Activated naive CD4-positive, alpha-beta T cell (primary cell): ENCODE results near the gene HAO2.

Experiments
- DNase-seq, 4 experiments: peaks; one replicate each; lab custom pipeline; 2025; lab: John Stamatoyannopoulos, UW

Gene HAO2

GRCh38 chr1:119380983-119381662, 12.5 kb downstream of the HAO2 start:
- no peak for DNase-seq

GRCh38 chr1:119384591-119384990, 16.0 kb downstream of the HAO2 start:
- DNase-seq: no peak

GRCh38 chr1:119385650-119386049, 17.1 kb downstream of the HAO2 start:
- DNase-seq: no peak

GRCh38 chr1:119387858-119388257, 19.3 kb downstream of the HAO2 start:
- no peak for DNase-seq

- no peak for DNase-seq
Observed at GRCh38 chr1:119388450-119388849, 19.9 kb downstream of the HAO2 start.

- DNase-seq: no peak
Observed at GRCh38 chr1:119390526-119390925, 21.9 kb downstream of the HAO2 start.

GRCh38 chr1:119391749-119392148, 23.2 kb downstream of the HAO2 start:
- no peak for DNase-seq

- DNase-seq: no peak
Observed at GRCh38 chr1:119394085-119394484, 25.5 kb downstream of the HAO2 start.

- no peak for DNase-seq
Observed at GRCh38 chr1:119396982-119397381, 28.4 kb downstream of the HAO2 start.

- no peak for DNase-seq
Observed at GRCh38 chr1:119397986-119398385, 29.4 kb downstream of the HAO2 start.

GRCh38 chr1:119404736-119405135, 36.2 kb downstream of the HAO2 start:
- no peak for DNase-seq

- DNase-seq: no peak
Observed at GRCh38 chr1:119409731-119410130, 41.1 kb downstream of the HAO2 start.

- DNase-seq: no peak
Observed at GRCh38 chr1:119410961-119411360, 42.4 kb downstream of the HAO2 start.

- DNase-seq: no peak
Observed at GRCh38 chr1:119414950-119415349, 46.4 kb downstream of the HAO2 start, which contains the start of gene HSD3B2. HSD3B2 (plus strand) TSS chr1:119415150; CDS start chr1:119415420, 270 bp downstream.

- no peak for DNase-seq
Observed at GRCh38 chr1:119416006-119416640, 47.5 kb downstream of the HAO2 start.

GRCh38 chr1:119419109-119419508, 50.5 kb downstream of the HAO2 start:
- DNase-seq: no peak

- DNase-seq: no peak
Observed at GRCh38 chr1:119420638-119421037, 52.1 kb downstream of the HAO2 start.

- DNase-seq: no peak
Observed at GRCh38 chr1:119422631-119423030, 54.0 kb downstream of the HAO2 start.

GRCh38 chr1:119428991-119429390, 60.4 kb downstream of the HAO2 start:
- DNase-seq: no peak

- no peak for DNase-seq
Observed at GRCh38 chr1:119429687-119430086, 61.1 kb downstream of the HAO2 start.

- no peak for DNase-seq
Observed at GRCh38 chr1:119430486-119430885, 61.9 kb downstream of the HAO2 start.

- no peak for DNase-seq
Observed at GRCh38 chr1:119431836-119432235, 63.3 kb downstream of the HAO2 start.

GRCh38 chr1:119435052-119435451, 66.5 kb downstream of the HAO2 start:
- no peak for DNase-seq

GRCh38 chr1:119438761-119439160, 70.2 kb downstream of the HAO2 start:
- DNase-seq: no peak
